CD4-positive, alpha-beta T cell treated with Interleukin-17A for 1 hour (primary cell): ENCODE data around the gene NBEA.
"Not testable (repeated sequence)": the region's sequence is repeated elsewhere in the genome, so short reads cannot be mapped to it uniquely, and the experiment has no call there.

ENCODE experiments used
- DNase-seq: peaks from one replicate; pipeline ENCODE4 v3.0.0-alpha.2; 2020

NBEA gene

GRCh38 chr13:34964558-34964957 is 22.5 kb downstream of the NBEA start:
- DNase-seq, result no peak

- DNase-seq, result no peak
Observed at GRCh38 chr13:34967851-34968562, 25.9 kb downstream of the NBEA start.

DNA sequence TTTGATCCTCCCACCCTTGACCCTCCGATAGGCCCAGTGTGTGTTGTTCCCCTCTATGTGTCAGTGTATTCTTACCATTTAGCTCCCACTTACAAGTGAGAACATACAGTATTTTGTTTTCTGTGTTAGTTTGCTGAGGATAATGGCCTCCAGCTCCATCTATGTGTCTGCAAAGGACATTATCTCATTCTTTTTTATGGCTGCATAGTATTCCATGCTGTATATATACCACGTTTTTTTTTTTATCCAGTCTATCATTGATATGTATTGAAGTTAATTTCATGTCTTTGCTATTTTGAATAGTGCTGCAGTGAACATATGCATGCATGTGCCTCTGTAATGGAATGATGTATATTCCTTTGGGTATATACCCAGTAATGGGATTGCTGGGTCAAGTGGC is 27.5 kb downstream of the NBEA start:
- DNase-seq, result not testable (repeated sequence)

DNA sequence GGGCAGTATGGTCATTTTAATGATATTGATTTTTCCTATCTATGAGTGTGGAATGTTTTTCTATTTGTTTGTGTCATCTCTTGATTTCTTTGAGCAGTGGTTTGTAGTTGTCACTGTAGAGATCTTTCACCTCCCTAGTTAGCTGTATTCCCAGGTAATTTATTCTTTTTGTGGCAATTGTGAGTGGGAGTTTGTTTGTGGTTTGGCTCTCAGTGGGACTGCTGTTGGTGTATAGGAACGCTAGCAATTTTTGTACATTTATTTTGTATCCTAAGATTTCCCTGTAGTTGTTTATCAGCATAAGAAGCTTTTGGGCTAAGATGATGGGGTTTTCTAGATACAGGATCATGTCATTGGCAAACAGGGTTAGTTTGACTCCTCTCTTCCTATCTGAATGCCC is 28.9 kb downstream of the NBEA start:
- no peak for DNase-seq

- no peak for DNase-seq
Observed at GRCh38 chr13:34971473-34971872, 29.4 kb downstream of the NBEA start.

- DNase-seq, result not testable (repeated sequence)
Observed at GRCh38 chr13:34985199-34985598, 43.1 kb downstream of the NBEA start.

DNA sequence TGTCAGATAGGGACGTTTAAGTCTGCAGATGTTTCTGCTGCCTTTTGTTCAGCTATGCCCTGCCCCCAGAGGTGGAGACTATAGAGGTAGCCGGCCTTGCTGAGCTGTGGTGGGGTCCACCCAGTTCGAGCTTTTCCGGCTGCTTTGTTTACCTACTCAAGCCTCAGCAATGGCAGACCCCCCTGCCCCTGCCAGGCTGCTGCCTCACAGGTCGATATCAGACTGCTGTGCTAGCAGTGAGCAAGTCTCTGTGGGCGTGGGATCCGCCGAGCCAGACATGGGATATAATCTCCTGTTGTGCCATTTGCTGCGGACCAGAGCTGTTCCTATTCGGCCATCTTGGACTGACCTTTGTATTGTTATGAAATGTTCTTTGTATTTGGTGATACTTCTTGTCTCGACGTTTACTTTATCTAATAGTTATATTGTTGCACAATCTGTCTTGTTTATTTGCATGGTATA is 46.3 kb downstream of the NBEA start:
- DNase-seq, result no peak

DNA sequence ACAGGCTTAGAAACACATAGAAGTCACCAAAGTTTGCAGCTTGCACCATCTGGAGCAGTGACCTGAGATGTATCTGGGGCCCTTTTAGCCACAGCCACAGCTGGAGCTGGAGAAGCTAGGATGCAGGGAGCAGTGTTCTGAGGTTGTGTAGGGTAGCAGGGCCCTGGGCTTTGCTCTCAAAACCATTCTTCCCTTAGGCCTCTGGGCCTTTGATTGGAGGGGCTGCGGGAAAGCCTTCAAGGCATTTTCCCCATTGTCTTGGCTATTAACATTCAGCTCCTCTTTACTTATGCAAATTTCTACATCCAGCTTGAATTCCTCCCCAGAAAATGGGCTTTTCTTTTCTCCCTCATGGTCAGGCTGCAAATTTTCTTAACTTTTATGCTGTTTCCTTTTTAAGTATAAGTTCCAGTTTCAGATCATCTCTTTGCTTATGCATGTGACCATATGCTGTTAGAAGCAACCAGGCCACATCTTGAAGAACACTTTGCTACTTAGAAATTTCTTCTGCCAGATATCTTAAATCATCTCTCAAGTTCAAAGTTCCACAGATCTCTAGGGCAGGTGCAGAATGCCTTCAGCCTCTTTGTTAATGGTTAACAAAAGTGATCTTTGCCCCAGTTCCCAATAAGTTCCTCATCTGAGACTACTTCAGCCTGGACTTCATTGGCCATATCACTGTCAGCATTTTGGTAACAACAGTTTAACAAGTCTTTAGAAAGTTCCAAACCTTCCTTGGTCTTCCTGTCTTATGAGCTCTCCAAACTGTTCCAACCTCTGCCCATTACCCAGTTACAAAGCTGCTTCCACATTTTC is 48.5 kb downstream of the NBEA start:
- DNase-seq, result no peak

GRCh38 chr13:34993470-34993869 is 51.4 kb downstream of the NBEA start:
- no peak for DNase-seq

DNA sequence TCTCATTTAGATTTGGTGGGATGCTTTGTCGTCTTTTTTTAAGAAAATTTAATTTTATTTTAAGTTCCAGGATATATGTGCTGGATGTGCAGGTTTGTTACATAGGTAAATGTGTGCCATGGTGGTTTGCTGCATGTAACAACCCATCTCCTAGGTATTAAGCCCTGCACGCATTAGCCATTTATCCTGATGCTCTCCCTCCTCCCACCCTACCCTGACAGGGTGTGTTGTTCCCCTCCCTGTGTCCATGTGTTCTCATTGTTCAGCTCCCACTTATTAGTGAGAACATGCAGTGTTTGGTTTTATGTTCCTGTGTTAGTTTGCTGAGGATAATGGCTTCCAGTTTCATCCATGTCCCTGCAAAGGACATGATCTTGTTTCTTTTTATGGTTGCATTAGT is 61.7 kb downstream of the NBEA start:
- DNase-seq, result not testable (repeated sequence)

- DNase-seq, result no peak
Observed at GRCh38 chr13:35005051-35005450, 63.0 kb downstream of the NBEA start.

DNA sequence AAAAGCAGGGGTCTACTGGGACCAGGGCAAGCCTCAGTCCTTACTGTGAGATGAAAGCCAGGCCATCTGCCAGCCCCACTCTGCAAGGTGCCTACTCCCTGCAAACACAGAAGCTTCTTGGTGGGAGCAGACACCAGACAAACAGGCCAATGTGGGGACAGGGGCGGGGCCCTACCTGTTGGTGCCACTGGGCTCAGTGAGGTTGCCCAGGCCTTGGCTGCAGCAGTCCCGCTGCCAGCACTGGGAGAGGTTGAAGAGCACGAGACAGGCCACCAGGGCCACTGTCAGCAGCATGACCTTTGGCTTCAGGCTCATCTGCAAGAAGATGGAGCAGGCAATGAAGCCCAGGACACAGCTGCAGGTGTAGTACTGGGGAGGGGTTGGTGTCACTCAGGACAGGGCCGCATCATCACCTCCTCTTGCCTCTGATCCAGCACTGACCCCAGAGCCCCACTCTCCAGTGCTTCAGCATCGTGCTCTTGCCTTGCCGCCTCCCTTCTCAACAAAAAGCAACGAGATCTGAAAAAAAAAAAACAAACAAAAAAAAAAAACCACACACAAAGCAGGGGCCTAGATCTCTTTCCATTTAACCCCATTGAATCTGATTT is 72.6 kb downstream of the NBEA start:
- DNase-seq, result no peak

DNA sequence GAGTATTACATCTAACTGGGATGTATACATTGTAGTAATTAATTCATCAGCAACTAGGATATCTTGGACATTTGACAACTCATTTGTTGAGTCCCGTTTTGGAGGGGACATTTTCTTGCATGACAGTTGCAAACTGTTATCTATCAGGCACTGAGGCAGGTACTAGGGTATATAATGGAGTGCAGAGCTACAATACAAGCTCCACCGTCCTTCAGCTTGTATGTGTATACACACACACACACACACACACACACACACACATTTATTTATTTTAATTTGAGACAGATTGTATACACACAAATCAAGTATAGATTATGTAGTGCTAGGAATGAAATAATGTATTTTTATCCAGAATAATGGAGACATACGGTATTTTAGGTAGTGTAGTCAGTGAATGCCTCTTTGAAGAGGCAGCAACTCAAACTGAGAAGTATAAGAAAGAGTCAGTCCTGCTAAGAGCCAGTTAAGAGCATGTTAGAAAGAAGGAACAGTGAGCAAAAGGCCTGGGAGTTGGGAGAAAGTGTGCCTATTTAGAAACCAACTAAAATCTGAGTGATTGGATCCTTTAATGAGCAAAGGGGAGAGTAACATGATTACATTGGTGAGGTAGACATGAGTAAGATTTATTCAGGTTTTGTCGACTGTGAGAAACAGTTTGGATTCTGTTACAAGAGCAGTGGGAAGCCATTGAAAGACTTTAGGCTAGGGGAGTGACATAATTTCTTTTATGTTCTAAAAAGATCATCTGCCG is 74.5 kb downstream of the NBEA start:
- DNase-seq, result no peak

- DNase-seq, result no peak
Observed at GRCh38 chr13:35025314-35025713, 83.2 kb downstream of the NBEA start.

DNA sequence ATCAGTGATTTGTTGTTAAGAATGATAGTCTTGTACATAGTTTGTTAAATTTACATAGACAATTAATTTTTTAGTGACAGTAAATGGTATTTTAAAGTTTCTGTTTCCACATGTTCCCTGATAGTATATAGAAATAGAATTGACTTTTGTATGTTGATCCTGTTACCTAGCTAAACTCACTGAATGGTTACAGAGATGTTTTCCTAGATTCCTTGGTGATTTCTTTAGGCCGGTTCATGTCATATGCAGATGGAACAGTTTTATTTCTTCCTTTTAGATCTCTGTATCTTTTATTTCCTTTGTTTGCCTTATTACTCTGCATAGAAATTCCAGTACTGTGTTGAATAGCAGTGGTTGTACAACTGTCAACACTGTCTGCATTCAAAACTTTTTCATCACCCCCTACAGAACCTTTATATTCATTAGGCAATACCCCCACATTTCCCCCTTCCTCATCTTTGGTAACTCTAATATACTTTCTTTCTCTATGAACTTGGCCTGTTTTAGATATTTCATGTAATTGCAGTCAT is 86.3 kb downstream of the NBEA start:
- no peak for DNase-seq

GRCh38 chr13:35039012-35039411 is 96.9 kb downstream of the NBEA start:
- DNase-seq, result no peak

- DNase-seq, result no peak
Observed at GRCh38 chr13:35046587-35046986, 104.5 kb downstream of the NBEA start.

DNA sequence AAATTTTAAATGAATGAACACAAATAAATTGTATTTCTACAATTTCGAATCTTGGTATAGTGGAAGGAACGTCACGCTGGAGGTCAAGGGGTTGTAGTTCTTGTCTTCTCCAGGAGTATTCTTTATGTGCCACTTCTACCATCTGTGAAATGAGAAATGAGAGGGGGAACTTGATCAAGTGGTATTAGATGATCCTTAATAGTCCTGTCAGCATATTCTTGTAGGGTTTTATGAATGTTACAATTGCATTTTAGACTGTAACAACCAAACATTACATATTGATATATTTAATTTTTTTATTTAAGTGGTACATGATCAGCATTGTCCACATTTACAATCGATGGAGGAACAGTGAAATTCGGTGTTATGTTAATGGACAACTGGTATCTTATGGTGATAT is 113.6 kb downstream of the NBEA start:
- DNase-seq, result no peak

DNA sequence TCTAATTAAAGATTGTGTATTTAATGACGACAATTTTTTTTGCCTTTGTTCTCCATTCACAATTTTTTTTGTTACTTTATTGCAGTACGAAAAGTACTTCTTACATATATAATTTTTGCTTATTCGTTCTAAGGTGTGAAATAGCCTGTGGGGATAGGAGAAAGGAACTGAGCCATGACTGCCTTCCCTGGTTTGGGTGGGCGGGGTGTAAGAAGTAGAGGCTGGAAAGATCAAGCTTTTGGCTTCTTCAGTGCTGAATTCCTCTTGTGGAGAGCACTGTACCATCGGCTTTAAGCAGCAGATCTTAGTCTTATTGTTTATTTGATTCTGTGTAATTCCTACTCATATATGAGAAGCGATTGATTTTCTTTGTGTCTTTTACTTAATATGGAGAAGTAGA is 115.8 kb downstream of the NBEA start:
- DNase-seq, result no peak

DNA sequence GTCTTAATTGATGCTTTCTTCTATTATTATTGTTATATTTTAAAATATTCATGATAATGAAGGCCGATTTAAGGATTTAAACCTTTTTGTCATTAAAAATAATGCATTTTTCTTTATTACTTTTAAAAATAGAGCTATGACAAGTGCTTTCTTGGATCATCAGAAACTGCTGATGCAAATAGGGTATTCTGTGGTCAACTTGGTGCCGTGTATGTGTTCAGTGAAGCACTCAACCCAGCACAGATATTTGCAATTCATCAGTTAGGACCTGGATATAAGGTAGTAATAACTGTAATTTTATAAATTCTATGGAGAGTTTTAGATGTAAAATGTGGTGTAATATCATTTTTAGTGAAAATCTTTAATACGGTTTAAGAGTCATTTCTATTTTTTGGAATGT is 116.5 kb downstream of the NBEA start:
- not testable (repeated sequence) for DNase-seq

- no peak for DNase-seq
Observed at GRCh38 chr13:35086667-35087066, 144.6 kb downstream of the NBEA start.

- no peak for DNase-seq
Observed at GRCh38 chr13:35092251-35092650, 150.2 kb downstream of the NBEA start.

DNA sequence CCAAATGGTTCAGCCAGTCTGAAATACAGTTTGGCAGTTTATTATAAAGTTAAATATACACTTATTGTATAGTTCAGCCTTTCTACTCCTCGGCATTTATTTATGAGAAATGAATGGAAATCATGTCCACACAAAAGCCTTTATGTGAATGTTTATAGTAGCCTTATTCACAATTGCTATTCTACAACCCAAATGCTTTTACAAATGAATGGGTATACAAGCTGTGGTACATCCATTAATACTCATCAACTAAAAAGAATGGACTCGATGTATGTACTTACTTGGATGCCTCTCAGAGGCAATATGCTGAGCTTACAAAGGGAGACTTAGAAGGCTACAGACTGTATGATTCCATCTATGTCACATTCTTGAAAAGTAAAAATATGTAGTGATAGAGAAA is 150.7 kb downstream of the NBEA start:
- DNase-seq, result no peak
